ENCODE measurements around the gene PCDH1.
"Not testable (repeated sequence)": the region's sequence is repeated elsewhere in the genome, so short reads cannot be mapped to it uniquely, and the experiment has no call there.

Gene PCDH1

GRCh38 chr5:141898448-141899049 is 20.3 kb upstream of the PCDH1 start:
- DNase-seq (ENCODE audit: low read depth in 2 of 2), result no peak

DNA sequence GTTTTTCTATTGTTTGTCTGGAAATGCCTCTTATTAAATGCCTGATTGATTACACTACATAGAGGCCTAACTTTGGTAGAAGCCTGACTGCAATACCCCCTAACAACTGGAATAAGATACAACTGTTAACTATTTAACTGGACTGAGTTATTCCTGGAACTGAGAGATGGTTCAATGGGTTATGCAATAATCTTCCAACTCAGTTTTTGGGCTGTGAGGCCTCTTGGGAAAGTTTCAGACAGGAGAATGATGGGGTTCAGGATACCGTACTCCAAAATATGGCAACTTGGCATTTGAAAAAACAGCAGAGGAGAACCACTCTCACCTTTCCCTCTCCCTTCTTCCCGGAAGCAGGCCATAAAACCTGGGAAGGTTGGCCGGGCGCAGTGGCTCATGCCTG is 19.2 kb upstream of the PCDH1 start:
- no peak for DNase-seq (ENCODE audit: low read depth in 2 of 2)

- not testable (repeated sequence) for DNase-seq (ENCODE audit: low read depth in 2 of 2)
Measured at GRCh38 chr5:141890429-141890828, 12.2 kb upstream of the PCDH1 start.

DNA sequence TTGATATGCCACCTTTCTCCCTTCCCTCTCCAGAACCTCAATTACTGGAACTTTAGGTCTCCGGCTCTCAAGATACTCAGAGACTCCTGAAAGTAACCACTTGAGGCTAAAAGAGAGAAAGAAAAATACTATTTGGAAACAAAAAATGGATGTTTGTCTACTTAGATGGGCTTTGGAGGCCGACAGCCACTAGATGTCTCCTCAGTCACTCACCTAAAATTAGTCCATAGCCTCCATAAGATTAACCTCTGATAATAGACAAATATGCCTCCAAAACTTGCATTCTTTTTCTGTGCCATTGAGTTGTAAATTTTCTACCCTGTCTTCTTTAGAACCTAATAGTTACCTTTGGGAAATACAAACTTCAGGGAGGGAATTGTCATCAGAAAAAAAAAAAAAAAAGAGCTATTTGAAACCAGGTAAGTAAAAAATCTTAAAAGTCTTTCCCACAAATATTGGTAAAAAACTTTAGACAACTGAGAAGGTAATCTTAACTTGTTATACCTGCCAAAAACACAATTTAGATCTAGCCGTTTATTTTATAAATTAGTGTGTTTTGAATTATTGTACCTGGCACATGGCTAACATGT is 11.2 kb upstream of the PCDH1 start:
- no peak for DNase-seq (ENCODE audit: low read depth in 2 of 2)

GRCh38 chr5:141883892-141884318 is 5.7 kb upstream of the PCDH1 start:
- DNase-seq (ENCODE audit: low read depth in 2 of 2), result no peak

DNA sequence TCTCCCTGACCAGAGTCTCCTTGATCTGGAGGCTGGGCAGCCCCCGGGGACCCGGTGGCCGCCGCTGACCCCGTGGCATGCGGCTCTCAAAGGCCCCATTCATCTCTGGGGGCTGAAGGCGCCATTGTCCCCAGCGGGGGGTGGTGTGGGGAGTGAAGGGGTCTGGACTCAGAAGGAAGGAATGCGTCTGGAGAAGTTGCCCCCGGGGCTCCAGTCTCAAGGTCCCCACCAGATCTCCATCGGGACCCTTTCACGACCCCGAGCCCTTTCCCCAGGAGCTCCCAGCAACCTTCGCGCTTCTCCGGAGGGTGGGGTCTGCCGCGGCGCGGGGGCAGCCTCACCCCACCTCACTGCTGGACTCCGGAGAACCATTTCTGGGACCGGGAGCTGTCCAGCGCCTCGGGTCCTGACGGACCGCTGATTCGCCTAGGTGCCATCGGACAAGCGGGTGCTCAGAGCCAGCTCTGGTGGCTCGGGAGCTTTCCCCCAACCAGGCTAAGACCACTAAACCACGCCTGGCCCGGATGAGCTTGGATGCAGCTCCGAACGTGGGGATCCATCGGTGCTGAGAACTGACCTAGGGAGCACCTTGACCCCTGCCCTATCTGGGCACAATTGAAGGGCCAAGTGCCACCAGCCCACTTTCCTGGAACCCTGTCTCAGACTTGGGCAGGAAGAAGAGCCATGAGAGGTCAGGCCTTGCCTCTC is 5.1 kb upstream of the PCDH1 start:
- no peak for DNase-seq (ENCODE audit: low read depth in 2 of 2)

DNA sequence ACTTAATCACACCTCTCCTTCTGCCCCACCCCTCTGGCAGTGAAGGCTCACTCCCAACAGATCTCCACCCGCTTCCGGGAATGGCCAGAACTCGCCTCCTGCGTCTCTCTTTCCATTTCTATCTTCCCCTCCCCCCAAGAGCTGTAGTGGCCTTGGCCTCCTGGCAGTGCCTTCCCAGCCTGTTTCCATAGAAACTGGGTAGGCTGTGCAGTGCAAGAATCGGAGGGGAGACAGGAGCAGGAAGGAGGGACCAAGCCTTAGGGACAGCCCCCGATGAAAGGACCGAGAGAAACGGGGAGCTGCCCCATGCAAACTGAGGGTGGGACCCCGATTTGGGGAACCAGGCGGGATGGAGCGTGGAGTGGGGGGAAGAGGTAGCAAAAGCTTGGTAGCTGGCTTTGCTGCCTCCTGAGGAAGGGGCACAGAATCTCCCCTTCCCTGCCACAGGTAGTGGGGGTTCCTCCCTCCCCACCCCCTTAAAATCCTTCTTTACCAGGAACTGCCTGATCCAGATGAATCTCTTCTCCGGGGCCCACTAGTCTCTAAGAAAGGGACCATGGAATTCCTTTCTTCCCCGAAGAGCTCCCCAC is 4.5 kb upstream of the PCDH1 start:
- no peak for DNase-seq (ENCODE audit: low read depth in 2 of 2)

- no peak for DNase-seq (ENCODE audit: low read depth in 2 of 2)
Measured at GRCh38 chr5:141881886-141882285, 3.7 kb upstream of the PCDH1 start.

GRCh38 chr5:141880961-141881801 is 3.0 kb upstream of the PCDH1 start:
- DNase-seq (ENCODE audit: low read depth in 2 of 2), result no peak

- no peak for DNase-seq (ENCODE audit: low read depth in 2 of 2)
Measured at GRCh38 chr5:141879941-141880738, 1.9 kb upstream of the PCDH1 start.

- no peak for DNase-seq (ENCODE audit: low read depth in 2 of 2)
Measured at GRCh38 chr5:141879426-141879759, 1.2 kb upstream of the PCDH1 start.

GRCh38 chr5:141878711-141879425 is 658 bp upstream of the PCDH1 start:
- peak; percentile 71 to 81 for DNase-seq (ENCODE audit: low read depth in 2 of 2)

DNA sequence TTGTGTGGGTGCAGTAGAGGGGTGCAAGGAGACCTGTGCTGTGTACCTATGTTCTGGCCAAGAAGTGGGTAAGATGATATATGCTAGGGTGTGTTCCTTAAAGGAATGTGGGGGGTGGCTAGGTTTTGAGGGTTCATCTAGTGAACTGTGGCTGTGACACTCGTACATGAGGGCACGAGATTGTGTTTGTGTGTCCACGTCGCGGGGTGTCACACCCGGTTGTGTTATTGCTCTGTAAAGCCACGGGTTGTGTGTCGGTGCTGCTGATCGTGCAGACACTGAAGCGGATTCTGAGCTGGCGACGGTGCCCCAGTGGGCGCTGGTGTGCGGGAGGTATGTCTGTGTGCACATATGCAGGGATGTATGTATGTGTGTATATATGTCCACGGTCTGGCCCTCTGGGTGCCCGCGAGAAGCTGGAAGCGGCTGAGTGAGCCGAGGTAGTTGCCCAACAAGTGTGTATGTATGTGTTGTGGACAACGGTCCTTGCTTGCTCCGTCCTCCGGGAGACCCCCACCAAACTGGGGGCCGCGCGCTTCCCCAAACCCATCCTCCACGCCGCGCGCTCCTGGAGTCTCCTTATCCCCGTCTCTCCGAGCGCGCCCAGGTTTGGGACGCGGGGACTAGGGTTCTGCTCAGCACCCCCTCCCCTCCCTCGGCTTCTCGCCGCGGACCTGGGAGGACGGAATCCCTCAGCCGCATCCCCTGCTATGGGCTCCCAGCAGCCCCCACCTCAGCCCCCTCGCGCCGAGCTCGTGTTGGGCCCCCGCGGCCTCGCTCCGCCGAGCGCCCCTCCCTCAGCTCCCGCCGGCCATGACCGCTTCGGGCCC is 639 bp downstream of the PCDH1 start:
- no peak for DNase-seq (ENCODE audit: low read depth in 2 of 2)

DNA sequence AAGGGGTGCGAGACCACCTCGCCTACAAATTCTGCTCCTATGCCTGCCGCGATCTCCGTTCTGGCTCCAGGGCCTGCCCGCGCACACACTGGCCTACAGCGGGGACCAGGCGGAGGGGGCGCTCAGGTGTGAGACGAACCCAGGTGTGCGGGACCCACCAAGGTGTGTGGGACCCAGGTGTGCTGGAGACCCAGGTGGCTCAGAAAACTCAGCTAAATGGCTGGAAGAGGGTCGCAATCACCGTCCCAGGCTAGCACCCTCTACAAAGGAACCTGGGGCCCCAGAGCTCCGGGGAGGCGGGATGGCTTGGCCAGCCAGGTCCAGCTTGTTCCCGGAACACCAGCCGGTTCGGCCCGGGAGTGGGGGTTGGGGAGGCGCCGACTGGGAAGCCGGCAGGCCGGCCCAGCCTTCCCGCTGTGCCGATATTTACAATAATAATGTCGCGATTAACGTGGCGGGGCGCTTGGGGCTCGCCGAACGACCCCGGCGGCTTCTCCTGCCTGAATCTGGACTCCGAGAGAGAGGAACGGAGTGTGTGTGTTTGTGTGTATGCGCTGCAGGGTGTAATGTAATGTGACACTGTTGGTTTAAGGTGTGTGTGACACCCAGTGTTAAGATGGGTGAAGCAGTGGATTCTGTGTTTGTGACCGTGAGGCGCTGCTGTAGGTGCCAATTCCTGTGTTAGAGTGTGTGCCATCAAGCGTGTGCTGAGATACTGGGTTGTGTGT is 1.4 kb downstream of the PCDH1 start:
- DNase-seq (ENCODE audit: low read depth in 2 of 2), result no peak

DNA sequence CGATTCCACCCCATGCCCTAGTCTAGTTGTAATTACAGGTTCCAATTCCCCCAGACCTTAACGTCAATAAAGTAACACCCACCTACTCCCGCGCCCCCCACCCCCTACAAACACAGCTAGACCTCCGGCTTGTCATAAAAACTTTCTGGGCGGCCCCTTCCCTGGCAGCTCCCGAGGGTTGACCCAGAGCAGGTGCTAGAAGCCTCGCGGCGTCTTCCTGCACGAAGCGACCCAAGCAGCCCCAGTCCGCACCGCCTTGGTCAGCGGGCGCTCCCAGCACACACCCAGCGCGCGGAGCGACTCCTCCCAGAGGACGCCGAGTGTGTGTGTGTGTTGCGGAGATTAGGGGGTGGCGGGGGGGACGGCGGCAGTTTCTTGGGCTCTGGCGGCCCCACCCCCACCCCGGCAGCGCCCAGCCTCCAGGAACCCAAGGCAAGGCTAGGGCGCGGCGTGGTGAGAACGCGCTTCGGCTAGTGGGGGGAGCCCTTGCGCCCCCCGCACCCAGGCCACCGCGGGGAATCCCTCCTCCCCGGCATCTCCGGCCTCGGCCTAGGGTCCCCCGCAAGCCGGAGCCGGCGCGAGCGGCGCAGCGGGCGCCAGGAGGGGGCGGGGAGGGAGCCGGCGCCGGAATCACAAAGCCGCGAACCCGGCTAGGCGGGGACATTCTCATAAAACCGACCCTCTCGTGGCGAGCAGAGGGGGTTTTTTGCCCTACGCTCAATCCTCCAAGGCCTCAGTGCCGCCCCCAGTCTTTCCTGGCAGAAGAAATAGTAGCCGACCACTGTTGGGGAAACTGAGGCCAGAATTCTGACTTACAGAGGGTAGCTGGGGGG is 2.2 kb downstream of the PCDH1 start:
- no peak for DNase-seq (ENCODE audit: low read depth in 2 of 2)

- no peak for DNase-seq (ENCODE audit: low read depth in 2 of 2)
Measured at GRCh38 chr5:141875022-141875740, 3.0 kb downstream of the PCDH1 start.

- DNase-seq (ENCODE audit: low read depth in 2 of 2), result no peak
Measured at GRCh38 chr5:141874262-141874964, 3.8 kb downstream of the PCDH1 start.

Measured in stimulated activated CD4-positive, alpha-beta T cell treated with anti-CD3 and anti-CD28 coated beads, Interleukin-1b, Interleukin-23, amount 100 ng/mL, for 1 hour (primary cell).